ENCODE data around the gene SSR4.

DNA sequence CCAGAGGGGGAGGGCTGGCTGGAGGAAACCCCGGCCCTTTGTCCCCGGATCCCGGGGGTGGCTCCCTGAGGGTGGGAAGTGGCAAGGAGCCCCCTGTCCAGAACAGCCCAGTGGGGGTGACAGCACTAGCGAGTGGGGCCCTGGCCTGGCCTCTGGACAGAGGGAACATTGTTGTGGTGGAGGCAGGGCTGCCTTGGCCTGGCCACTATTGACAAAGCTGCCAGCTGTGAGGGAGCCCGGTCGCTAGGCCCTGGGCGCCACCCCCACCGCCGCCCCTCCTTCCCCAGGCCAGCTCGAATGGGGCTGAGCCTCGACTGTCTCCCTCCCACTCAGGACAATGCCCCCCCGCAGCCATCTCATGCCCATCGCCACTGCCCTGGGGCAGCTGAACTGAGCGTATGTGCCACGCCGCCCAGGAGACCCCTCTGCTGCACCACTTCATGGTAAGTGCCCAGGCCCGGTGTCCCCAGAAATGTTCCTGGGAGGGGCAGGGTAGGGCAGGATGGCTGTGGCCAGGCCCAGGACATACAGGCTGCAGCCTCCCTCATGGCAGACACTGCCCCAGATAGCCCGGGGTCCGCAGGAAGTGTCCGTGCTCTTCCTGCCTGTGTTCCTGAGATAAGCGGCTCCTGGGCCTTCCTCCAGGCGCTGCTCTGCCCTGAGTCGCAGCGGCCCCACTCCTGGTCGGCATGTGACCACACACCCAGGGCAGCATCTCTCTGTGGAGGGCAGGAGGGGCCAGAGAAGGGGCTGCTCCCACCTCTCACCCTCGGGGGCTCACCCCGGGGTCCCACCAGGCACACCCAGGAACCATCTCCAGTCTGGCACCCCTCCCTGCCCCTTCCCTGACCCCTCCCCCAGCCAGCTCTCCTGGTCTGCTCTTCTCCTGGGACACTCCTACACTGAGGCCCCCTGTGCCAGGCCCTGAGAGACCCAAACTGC lies 29.1 kb upstream of the SSR4 start:
- TF ChIP-seq, protein P1, sequence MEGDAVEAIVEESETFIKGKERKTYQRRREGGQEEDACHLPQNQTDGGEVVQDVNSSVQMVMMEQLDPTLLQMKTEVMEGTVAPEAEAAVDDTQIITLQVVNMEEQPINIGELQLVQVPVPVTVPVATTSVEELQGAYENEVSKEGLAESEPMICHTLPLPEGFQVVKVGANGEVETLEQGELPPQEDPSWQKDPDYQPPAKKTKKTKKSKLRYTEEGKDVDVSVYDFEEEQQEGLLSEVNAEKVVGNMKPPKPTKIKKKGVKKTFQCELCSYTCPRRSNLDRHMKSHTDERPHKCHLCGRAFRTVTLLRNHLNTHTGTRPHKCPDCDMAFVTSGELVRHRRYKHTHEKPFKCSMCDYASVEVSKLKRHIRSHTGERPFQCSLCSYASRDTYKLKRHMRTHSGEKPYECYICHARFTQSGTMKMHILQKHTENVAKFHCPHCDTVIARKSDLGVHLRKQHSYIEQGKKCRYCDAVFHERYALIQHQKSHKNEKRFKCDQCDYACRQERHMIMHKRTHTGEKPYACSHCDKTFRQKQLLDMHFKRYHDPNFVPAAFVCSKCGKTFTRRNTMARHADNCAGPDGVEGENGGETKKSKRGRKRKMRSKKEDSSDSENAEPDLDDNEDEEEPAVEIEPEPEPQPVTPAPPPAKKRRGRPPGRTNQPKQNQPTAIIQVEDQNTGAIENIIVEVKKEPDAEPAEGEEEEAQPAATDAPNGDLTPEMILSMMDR (optimal IDR thresholded peaks at IDR 0.05 in 1 of 3, IDR thresholded peaks at IDR 0.05 in 1 of 3, conservative IDR thresholded peaks at IDR 0.05 in 1 of 3; ENCODE audit: extremely low read depth in 1 of 3, insufficient read depth in 2 of 3, low read length in 3 of 3), result no peak
- no peak for TF ChIP-seq EZH2 (IDR thresholded peaks at IDR 0.05; ENCODE audit: low read length)
